ENCODE measurements around the gene ATP11A. TPM values are rescaled to one million over a fixed set of nuclear protein-coding genes. Genes with fewer than 3 reads are reported as not detected.

ATP11A gene
- total RNA-seq, 1 donor from 2014 or later: 70.9 TPM

GRCh38 chr13:112768795-112769481 lies 79.1 kb downstream of the ATP11A start:
- H3K36me3 Mint-ChIP-seq: peaks cover 4% of the 10 kb centered on the region
- no peak overlapping the region for H3K4me3 Mint-ChIP-seq
- no peak for DNase-seq (ENCODE audit: extremely low spot score, unreplicated experiment)
- peaks cover 28% of the 10 kb centered on the region for H3K4me1 Mint-ChIP-seq (ENCODE audit: unreplicated experiment)
- no peak overlapping the region for H3K27ac Mint-ChIP-seq
- no peaks in the 10 kb centered on the region for H3K27me3 Mint-ChIP-seq
- TF ChIP-seq, protein P1, sequence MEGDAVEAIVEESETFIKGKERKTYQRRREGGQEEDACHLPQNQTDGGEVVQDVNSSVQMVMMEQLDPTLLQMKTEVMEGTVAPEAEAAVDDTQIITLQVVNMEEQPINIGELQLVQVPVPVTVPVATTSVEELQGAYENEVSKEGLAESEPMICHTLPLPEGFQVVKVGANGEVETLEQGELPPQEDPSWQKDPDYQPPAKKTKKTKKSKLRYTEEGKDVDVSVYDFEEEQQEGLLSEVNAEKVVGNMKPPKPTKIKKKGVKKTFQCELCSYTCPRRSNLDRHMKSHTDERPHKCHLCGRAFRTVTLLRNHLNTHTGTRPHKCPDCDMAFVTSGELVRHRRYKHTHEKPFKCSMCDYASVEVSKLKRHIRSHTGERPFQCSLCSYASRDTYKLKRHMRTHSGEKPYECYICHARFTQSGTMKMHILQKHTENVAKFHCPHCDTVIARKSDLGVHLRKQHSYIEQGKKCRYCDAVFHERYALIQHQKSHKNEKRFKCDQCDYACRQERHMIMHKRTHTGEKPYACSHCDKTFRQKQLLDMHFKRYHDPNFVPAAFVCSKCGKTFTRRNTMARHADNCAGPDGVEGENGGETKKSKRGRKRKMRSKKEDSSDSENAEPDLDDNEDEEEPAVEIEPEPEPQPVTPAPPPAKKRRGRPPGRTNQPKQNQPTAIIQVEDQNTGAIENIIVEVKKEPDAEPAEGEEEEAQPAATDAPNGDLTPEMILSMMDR (conservative IDR thresholded peaks at IDR 0.05): no peak
- H3K9me3 Mint-ChIP-seq: no peaks in the 10 kb centered on the region

DNA sequence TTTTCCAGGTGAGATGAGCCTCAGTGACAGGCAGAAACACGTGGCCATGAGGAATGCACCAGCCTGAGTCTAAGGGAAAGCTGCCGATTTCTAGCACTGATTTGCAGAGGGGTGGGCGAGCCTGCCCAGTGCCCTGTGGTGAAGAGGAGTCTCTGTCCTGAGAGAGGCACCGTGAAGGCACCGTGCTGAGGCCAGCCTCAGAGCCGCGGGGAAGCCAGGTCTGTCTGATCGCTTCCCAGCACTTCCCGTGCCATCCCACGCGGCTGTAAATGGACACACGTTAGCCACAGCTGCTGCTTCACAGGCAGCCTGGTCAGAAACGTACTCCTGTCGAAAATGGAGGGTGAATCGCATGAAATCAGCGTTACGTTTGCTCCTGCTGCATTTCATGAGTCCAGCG lies 79.8 kb downstream of the ATP11A start:
- no peak overlapping the region for H3K4me3 Mint-ChIP-seq

DNA sequence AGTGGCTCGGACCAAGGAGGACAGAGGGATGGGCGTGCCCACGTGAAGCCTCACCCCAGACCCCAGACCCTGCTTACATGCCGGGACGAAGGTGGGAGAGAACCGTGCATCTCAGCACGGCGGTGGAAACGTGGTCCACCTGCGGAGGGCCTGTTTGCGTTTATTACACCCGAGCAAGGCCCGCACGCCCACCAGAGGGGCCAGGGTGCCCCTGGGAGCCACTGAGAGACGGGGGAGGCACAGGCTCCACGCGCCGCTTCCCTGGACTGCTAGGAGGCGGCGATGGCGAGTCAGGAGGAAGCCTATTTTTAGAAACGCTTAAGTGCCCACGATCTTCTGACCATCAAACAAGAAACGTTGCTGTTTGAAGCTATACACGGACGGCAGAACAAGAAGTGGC lies 80.7 kb downstream of the ATP11A start:
- no peak overlapping the region for H3K27ac Mint-ChIP-seq
- peaks cover 4% of the 10 kb centered on the region for H3K36me3 Mint-ChIP-seq
- peaks cover 28% of the 10 kb centered on the region for H3K4me1 Mint-ChIP-seq (ENCODE audit: unreplicated experiment)

More for the DNA sequence above, 79.8 kb downstream of the ATP11A start:
- Mint-ChIP-seq H3K27ac (no peak overlapping the region), H3K27me3 (no peaks in the 10 kb centered on the region), H3K4me1 (ENCODE audit: unreplicated experiment) (peaks cover 28% of the 10 kb centered on the region), H3K9me3 (no peaks in the 10 kb centered on the region), H3K36me3 (peaks cover 4% of the 10 kb centered on the region)
- DNase-seq (ENCODE audit: extremely low spot score, unreplicated experiment): no peak
- TF ChIP-seq, protein P1 (conservative IDR thresholded peaks at IDR 0.05): no peak

DNA sequence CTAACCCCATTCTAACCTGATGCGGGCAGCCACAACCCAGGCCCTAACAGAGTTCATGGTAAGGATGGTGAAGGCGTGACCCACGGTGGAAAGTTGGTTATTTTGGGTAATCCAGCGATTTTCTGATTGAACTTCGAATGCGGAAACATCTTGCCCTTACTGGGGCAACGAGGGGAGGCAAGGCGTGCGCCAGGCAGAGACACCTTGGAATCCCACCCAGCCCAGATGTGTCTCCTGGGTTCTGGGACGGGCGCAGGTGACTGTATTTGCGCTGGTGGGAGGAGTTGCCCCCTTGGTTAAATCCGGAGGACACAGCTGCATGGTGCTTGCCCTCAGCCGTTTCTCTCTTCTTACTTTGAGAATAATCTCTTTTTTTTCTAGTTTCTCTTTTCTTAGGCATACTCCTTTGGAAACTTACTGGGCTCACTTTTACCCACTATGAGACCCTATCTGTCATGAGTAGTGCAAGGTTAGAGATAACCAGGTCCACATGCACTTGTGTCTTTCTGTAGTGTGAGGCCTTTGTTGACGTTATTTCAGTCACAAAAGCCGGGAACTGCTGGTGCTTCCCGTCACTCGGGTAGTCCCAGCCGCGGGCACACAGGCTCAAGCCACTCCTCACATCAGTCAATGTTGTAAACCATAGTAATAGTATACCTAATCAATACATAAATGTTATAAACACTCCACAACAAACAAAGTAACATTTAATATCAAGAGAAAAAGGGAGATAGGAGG lies 81.5 kb downstream of the ATP11A start:
- H3K27ac Mint-ChIP-seq: peak overlapping the region; percentile 69
- no peaks in the 10 kb centered on the region for H3K27me3 Mint-ChIP-seq
- TF ChIP-seq, protein P1 (conservative IDR thresholded peaks at IDR 0.05): no peak
- H3K9me3 Mint-ChIP-seq: no peaks in the 10 kb centered on the region
- no peak for DNase-seq (ENCODE audit: extremely low spot score, unreplicated experiment)
- peaks cover 4% of the 10 kb centered on the region for H3K36me3 Mint-ChIP-seq
- no peak overlapping the region for H3K4me3 Mint-ChIP-seq
- H3K4me1 Mint-ChIP-seq (ENCODE audit: unreplicated experiment): peaks cover 33% of the 10 kb centered on the region

More for the DNA sequence above, 80.7 kb downstream of the ATP11A start:
- TF ChIP-seq, protein P1 (conservative IDR thresholded peaks at IDR 0.05): no peak
- no peak overlapping the region for H3K4me3 Mint-ChIP-seq
- H3K27me3 Mint-ChIP-seq: no peaks in the 10 kb centered on the region
- no peak for DNase-seq (ENCODE audit: extremely low spot score, unreplicated experiment)
- H3K9me3 Mint-ChIP-seq: no peaks in the 10 kb centered on the region

GRCh38 chr13:112771877-112772538 lies 82.2 kb downstream of the ATP11A start:
- no peak for DNase-seq (ENCODE audit: extremely low spot score, unreplicated experiment)
- TF ChIP-seq, protein P1 (conservative IDR thresholded peaks at IDR 0.05): no peak
- no peaks in the 10 kb centered on the region for H3K27me3 Mint-ChIP-seq
- peaks cover 4% of the 10 kb centered on the region for H3K36me3 Mint-ChIP-seq
- H3K4me3 Mint-ChIP-seq: no peak overlapping the region
- H3K9me3 Mint-ChIP-seq: no peaks in the 10 kb centered on the region
- peaks cover 34% of the 10 kb centered on the region for H3K4me1 Mint-ChIP-seq (ENCODE audit: unreplicated experiment)
- peak overlapping the region; percentile 69 for H3K27ac Mint-ChIP-seq
